Measurements from ENCODE around the gene CLPTM1L.

The CLPTM1L gene

GRCh38 chr5:1270933-1271914, 73.7 kb downstream of the CLPTM1L start:
- Histone ChIP-seq H3K36me3 (ENCODE audit: insufficient read depth, low read length) (no peaks in the 10 kb centered on the region), H3K4me1 (ENCODE audit: insufficient read depth, low read length, poor library complexity, severe bottlenecking) (peaks cover 7% of the 10 kb centered on the region), H3K27me3 (ENCODE audit: insufficient read depth, low read length, poor library complexity, severe bottlenecking) (no peaks in the 10 kb centered on the region), H3K79me2 (ENCODE audit: insufficient read depth, low read length) (no peaks in the 10 kb centered on the region), H3K4me2 (ENCODE audit: low read depth, low read length, poor library complexity, severe bottlenecking) (no peak overlapping the region), H3K9me3 (ENCODE audit: insufficient read depth, low read depth, low read length) (no peaks in the 10 kb centered on the region), H4K20me1 (ENCODE audit: insufficient read depth, low read length, poor library complexity, severe bottlenecking) (no peaks in the 10 kb centered on the region), H2AFZ (ENCODE audit: low read length) (no peak overlapping the region), H3K4me3 (ENCODE audit: low read length, poor library complexity, severe bottlenecking) (no peak overlapping the region), H3F3A (ENCODE audit: low read depth) (no peaks in the 10 kb centered on the region), H3K9ac (ENCODE audit: low read depth, low read length, poor library complexity, severe bottlenecking) (no peak overlapping the region), H3K9me2 (replicated peaks; ENCODE audit: low read depth, low read length) (no peaks in the 10 kb centered on the region)
- no peak for TF ChIP-seq EZH2phosphoT487 (IDR thresholded peaks at IDR 0.05; ENCODE audit: borderline replicate concordance)
- TF ChIP-seq, protein P1, sequence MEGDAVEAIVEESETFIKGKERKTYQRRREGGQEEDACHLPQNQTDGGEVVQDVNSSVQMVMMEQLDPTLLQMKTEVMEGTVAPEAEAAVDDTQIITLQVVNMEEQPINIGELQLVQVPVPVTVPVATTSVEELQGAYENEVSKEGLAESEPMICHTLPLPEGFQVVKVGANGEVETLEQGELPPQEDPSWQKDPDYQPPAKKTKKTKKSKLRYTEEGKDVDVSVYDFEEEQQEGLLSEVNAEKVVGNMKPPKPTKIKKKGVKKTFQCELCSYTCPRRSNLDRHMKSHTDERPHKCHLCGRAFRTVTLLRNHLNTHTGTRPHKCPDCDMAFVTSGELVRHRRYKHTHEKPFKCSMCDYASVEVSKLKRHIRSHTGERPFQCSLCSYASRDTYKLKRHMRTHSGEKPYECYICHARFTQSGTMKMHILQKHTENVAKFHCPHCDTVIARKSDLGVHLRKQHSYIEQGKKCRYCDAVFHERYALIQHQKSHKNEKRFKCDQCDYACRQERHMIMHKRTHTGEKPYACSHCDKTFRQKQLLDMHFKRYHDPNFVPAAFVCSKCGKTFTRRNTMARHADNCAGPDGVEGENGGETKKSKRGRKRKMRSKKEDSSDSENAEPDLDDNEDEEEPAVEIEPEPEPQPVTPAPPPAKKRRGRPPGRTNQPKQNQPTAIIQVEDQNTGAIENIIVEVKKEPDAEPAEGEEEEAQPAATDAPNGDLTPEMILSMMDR (conservative IDR thresholded peaks at IDR 0.05; ENCODE audit: low read length), result no peak

DNA sequence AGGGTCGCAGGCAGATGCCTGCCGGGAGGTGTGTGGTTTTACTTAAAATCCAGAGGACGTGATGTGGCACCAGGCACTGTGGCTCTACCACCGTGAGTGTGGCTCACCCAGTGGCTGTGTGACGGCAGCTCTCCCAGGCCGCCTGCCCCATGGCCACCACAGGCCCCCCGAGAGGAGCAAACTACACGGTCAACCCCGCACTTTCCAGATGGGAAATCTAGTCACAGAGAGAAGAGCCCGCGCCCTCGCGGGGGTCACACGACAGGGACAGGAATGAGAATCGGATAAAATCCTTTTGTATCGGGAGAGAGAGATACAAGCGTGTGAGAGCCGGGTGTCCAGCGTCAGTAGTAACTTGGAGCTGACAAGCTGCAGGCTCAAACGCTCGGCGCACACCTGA, 74.5 kb downstream of the CLPTM1L start:
- peaks cover 7% of the 10 kb centered on the region for H3K4me1 ChIP-seq (ENCODE audit: insufficient read depth, low read length, poor library complexity, severe bottlenecking)
- H2AFZ ChIP-seq (ENCODE audit: low read length), result no peak overlapping the region
- no peaks in the 10 kb centered on the region for H3K9me3 ChIP-seq (ENCODE audit: insufficient read depth, low read depth, low read length)
- no peaks in the 10 kb centered on the region for H3K36me3 ChIP-seq (ENCODE audit: insufficient read depth, low read length)
- H3K4me3 ChIP-seq (ENCODE audit: low read length, poor library complexity, severe bottlenecking), result no peak overlapping the region
- H4K20me1 ChIP-seq (ENCODE audit: insufficient read depth, low read length, poor library complexity, severe bottlenecking), result no peaks in the 10 kb centered on the region
- TF ChIP-seq, protein P1 (conservative IDR thresholded peaks at IDR 0.05; ENCODE audit: low read length), result no peak
- no peak for TF ChIP-seq EZH2phosphoT487 (IDR thresholded peaks at IDR 0.05; ENCODE audit: borderline replicate concordance)
- no peaks in the 10 kb centered on the region for H3F3A ChIP-seq (ENCODE audit: low read depth)
- H3K27me3 ChIP-seq (ENCODE audit: insufficient read depth, low read length, poor library complexity, severe bottlenecking), result no peaks in the 10 kb centered on the region
- no peaks in the 10 kb centered on the region for H3K9me2 ChIP-seq (replicated peaks; ENCODE audit: low read depth, low read length)
- no peak overlapping the region for H3K9ac ChIP-seq (ENCODE audit: low read depth, low read length, poor library complexity, severe bottlenecking)
- H3K4me2 ChIP-seq (ENCODE audit: low read depth, low read length, poor library complexity, severe bottlenecking), result no peak overlapping the region
- no peaks in the 10 kb centered on the region for H3K79me2 ChIP-seq (ENCODE audit: insufficient read depth, low read length)

DNA sequence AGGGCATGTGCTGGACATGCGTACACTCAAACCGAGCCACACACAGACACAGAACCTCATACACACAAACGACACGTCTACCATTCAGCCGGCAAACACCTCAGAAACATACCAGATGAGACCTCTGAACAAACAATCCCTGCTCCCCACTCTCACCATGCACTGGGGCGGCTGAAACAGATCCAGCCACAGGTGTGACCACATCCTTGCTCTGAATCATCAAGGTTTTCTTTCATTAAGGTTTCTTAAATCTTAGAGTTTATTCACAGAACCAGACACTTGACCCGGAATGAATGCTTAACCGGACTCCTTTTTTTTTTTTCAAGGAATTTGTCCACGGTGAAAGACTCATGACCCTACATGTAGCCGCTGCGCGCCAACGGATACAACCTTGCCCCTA, 76.2 kb downstream of the CLPTM1L start:
- H3K9me3 ChIP-seq (ENCODE audit: insufficient read depth, low read depth, low read length), result no peaks in the 10 kb centered on the region
- no peaks in the 10 kb centered on the region for H3K27me3 ChIP-seq (ENCODE audit: insufficient read depth, low read length, poor library complexity, severe bottlenecking)
- no peak overlapping the region for H3K4me3 ChIP-seq (ENCODE audit: low read length, poor library complexity, severe bottlenecking)
- no peak overlapping the region for H3K4me2 ChIP-seq (ENCODE audit: low read depth, low read length, poor library complexity, severe bottlenecking)
- H3K36me3 ChIP-seq (ENCODE audit: insufficient read depth, low read length), result no peaks in the 10 kb centered on the region
- no peak overlapping the region for H2AFZ ChIP-seq (ENCODE audit: low read length)
- no peak overlapping the region for H3K9ac ChIP-seq (ENCODE audit: low read depth, low read length, poor library complexity, severe bottlenecking)
- no peaks in the 10 kb centered on the region for H3K9me2 ChIP-seq (replicated peaks; ENCODE audit: low read depth, low read length)
- no peaks in the 10 kb centered on the region for H3K79me2 ChIP-seq (ENCODE audit: insufficient read depth, low read length)
- H3K4me1 ChIP-seq (ENCODE audit: insufficient read depth, low read length, poor library complexity, severe bottlenecking), result no peaks in the 10 kb centered on the region
- TF ChIP-seq, protein P1 (conservative IDR thresholded peaks at IDR 0.05; ENCODE audit: low read length), result no peak
- no peak for TF ChIP-seq EZH2phosphoT487 (IDR thresholded peaks at IDR 0.05; ENCODE audit: borderline replicate concordance)
- H4K20me1 ChIP-seq (ENCODE audit: insufficient read depth, low read length, poor library complexity, severe bottlenecking), result no peaks in the 10 kb centered on the region
- no peaks in the 10 kb centered on the region for H3F3A ChIP-seq (ENCODE audit: low read depth)

All from Loucy (cell line).